NCI-H2227 (cell line): ENCODE results near the gene TPPP3.
A peak's percentile ranks its signal among the peaks of the same experiment; 100 is the strongest.

Source experiments
- DNase-seq: peaks from one replicate; lab custom pipeline; 2025; ENCODE audit not compliant: unreplicated experiment; lab: John Stamatoyannopoulos, UW

Gene TPPP3

GRCh38 chr16:67350324-67350723, 43.0 kb downstream of the TPPP3 start:
- DNase-seq: no peak

GRCh38 chr16:67349172-67349571, 44.1 kb downstream of the TPPP3 start:
- DNase-seq: peak; percentile 2

GRCh38 chr16:67346341-67346740, 47.0 kb downstream of the TPPP3 start:
- DNase-seq: no peak

GRCh38 chr16:67345401-67345800, 47.9 kb downstream of the TPPP3 start:
- no peak for DNase-seq

- DNase-seq: no peak
Measured at GRCh38 chr16:67342616-67343015, 50.7 kb downstream of the TPPP3 start.

- DNase-seq: no peak
Measured at GRCh38 chr16:67341250-67341649, 52.0 kb downstream of the TPPP3 start.
